Trophoblast cell (in vitro differentiated cells and primary cell): ENCODE results near the gene ZMYM4.

ENCODE experiments used
- DNase-seq, 2 donors: peaks; one replicate each; pipeline ENCODE4 v3.0.0-alpha.2; 2016
- H2AFZ ChIP-seq: 2 replicates; pipeline ENCODE4 v1.6.1; 2013; ENCODE audit warnings: low read length, moderate library complexity, mild to moderate bottlenecking; ENCODE audit not compliant: insufficient read depth, poor library complexity
- H2AK5ac ChIP-seq: 2 replicates; pipeline ENCODE4 v1.6.1; 2013; ENCODE audit warnings: mild to moderate bottlenecking, low read length
- H2BK120ac ChIP-seq: 2 replicates; pipeline ENCODE4 v1.6.1; 2013; ENCODE audit warnings: low read length, mild to moderate bottlenecking, moderate library complexity; ENCODE audit not compliant: insufficient read depth, poor library complexity
- H2BK12ac ChIP-seq: 2 replicates; pipeline ENCODE4 v1.6.1; 2013; ENCODE audit warnings: mild to moderate bottlenecking, low read length, moderate library complexity
- H2BK5ac ChIP-seq: 2 replicates; pipeline ENCODE4 v1.6.1; 2013; ENCODE audit warnings: low read length, low read depth, moderate library complexity, mild to moderate bottlenecking; ENCODE audit not compliant: poor library complexity
- H3K14ac ChIP-seq: 2 replicates; pipeline ENCODE4 v1.6.1; 2013; ENCODE audit warnings: mild to moderate bottlenecking, low read length
- H3K18ac ChIP-seq: 2 replicates; pipeline ENCODE4 v1.6.1; 2013; ENCODE audit warnings: mild to moderate bottlenecking, low read length
- H3K23ac ChIP-seq: 2 replicates; pipeline ENCODE4 v1.6.1; 2013; ENCODE audit warnings: low read length
- H3K27ac ChIP-seq: 2 replicates; pipeline ENCODE4 v1.5.1; 2013; ENCODE audit warnings: low read depth, mild to moderate bottlenecking, inconsistent platforms, low read length, moderate library complexity
- H3K27me3 ChIP-seq: 2 replicates; pipeline ENCODE4 v1.6.1; 2013; ENCODE audit warnings: inconsistent platforms, mild to moderate bottlenecking, low read length, moderate library complexity; ENCODE audit not compliant: insufficient read depth
- H3K36me3 ChIP-seq, 2 experiments: 1 replicate in 1 of 2; 2 replicates in 1 of 2; pipeline ENCODE4 v1.6.1; 2013; ENCODE audit warnings: low read length in 2 of 2, mild to moderate bottlenecking in 2 of 2, moderate library complexity in 1 of 2; ENCODE audit not compliant: insufficient read depth in 2 of 2, control insufficient read depth in 1 of 2
- H3K4ac ChIP-seq: 2 replicates; pipeline ENCODE4 v1.6.1; 2013; ENCODE audit warnings: low read depth, mild to moderate bottlenecking, low read length, moderate library complexity
- H3K4me1 ChIP-seq, 2 experiments: 1 replicate in 1 of 2; 2 replicates in 1 of 2; pipeline ENCODE4 v1.6.1; 2013; ENCODE audit warnings: low read length in 2 of 2, mild to moderate bottlenecking in 2 of 2, moderate library complexity in 1 of 2; ENCODE audit not compliant: insufficient read depth in 2 of 2, control insufficient read depth in 1 of 2
- H3K4me2 ChIP-seq: 2 replicates; pipeline ENCODE4 v1.6.1; 2013; ENCODE audit warnings: inconsistent platforms, mild to moderate bottlenecking, low read length, moderate library complexity
- H3K4me3 ChIP-seq: 2 replicates; pipeline ENCODE4 v1.5.1; 2013; ENCODE audit warnings: mild to moderate bottlenecking, low read depth, low read length, inconsistent platforms
- H3K79me1 ChIP-seq: one replicate; pipeline ENCODE4 v1.6.1; 2013; ENCODE audit warnings: low read length
- H3K79me2 ChIP-seq: 2 replicates; pipeline ENCODE4 v1.6.1; 2013; ENCODE audit warnings: low read length, mild to moderate bottlenecking; ENCODE audit not compliant: control insufficient read depth, insufficient read depth, poor library complexity
- H3K9ac ChIP-seq: 2 replicates; pipeline ENCODE4 v1.6.1; 2013; ENCODE audit warnings: mild to moderate bottlenecking, low read length
- H3K9me3 ChIP-seq: 2 replicates; pipeline ENCODE4 v1.6.1; 2013; ENCODE audit warnings: low read depth, mild to moderate bottlenecking, control low read depth, inconsistent platforms, low read length; ENCODE audit not compliant: insufficient read depth
- H4K12ac ChIP-seq: 2 replicates; pipeline ENCODE4 v1.6.1; 2013; ENCODE audit warnings: low read depth, mild to moderate bottlenecking, low read length, moderate library complexity
- H4K8ac ChIP-seq: 2 replicates; pipeline ENCODE4 v1.6.1; 2013; ENCODE audit warnings: low read depth, mild to moderate bottlenecking, low read length, moderate library complexity
- H4K91ac ChIP-seq: one replicate; pipeline ENCODE4 v1.6.1; 2013; ENCODE audit warnings: low read depth, mild to moderate bottlenecking, low read length, moderate library complexity
- WGBS: extraction: QIAGEN DNeasy Blood & Tissue Kit; methylation state at CpG from one replicate; pipeline ENCODE4 v1.1.7; 2013; ENCODE audit warnings: missing lambda C conversion rate; ENCODE audit not compliant: insufficient read length, insufficient coverage; ENCODE audit errors: extremely low coverage; 5-methylcytosine and 5-hydroxymethylcytosine counted together

The ZMYM4 gene

GRCh38 chr1:35454616-35455015, 186.1 kb downstream of the ZMYM4 start:
- no CpG with 5 or more reads among the region's 1 CpG for WGBS
- Histone ChIP-seq H3K9ac (no peak overlapping the region), H2BK5ac (no peak overlapping the region), H3K4me1 (no peaks in the 10 kb centered on the region), H4K12ac (no peak overlapping the region), H3K14ac (no peak overlapping the region), H3K4ac (no peak overlapping the region), H3K79me2 (no peaks in the 10 kb centered on the region), H3K36me3 (peaks cover 7 to 16% of the 10 kb centered on the region in 2 experiments), H2AK5ac (no peak overlapping the region), H2BK120ac (no peak overlapping the region), H3K18ac (no peak overlapping the region), H3K79me1 (no peaks in the 10 kb centered on the region), H3K4me3 (no peak overlapping the region), H3K9me3 (no peaks in the 10 kb centered on the region), H2BK12ac (no peak overlapping the region), H3K4me2 (no peak overlapping the region), H2AFZ (no peak overlapping the region), H3K23ac (no peak overlapping the region), H4K8ac (no peak overlapping the region), H4K91ac (no peak overlapping the region), H3K27ac (no peak overlapping the region), H3K27me3 (no peaks in the 10 kb centered on the region)
- DNase-seq, result no peak

GRCh38 chr1:35460796-35461195, 192.3 kb downstream of the ZMYM4 start:
- Histone ChIP-seq H3K79me1 (no peaks in the 10 kb centered on the region), H2AK5ac (no peak overlapping the region), H3K27me3 (no peaks in the 10 kb centered on the region), H2BK120ac (no peak overlapping the region), H3K4me3 (no peak overlapping the region), H4K12ac (no peak overlapping the region), H2BK5ac (no peak overlapping the region), H4K8ac (no peak overlapping the region), H2BK12ac (no peak overlapping the region), H3K23ac (no peak overlapping the region), H3K27ac (no peak overlapping the region), H2AFZ (no peak overlapping the region), H3K79me2 (no peaks in the 10 kb centered on the region), H3K4ac (no peak overlapping the region), H3K14ac (no peak overlapping the region), H3K4me2 (no peak overlapping the region), H3K9ac (no peak overlapping the region), H3K18ac (no peak overlapping the region), H4K91ac (no peak overlapping the region), H3K4me1 (no peaks in the 10 kb centered on the region), H3K36me3 (peaks cover 18 to 30% of the 10 kb centered on the region in 2 experiments), H3K9me3 (peaks cover 10% of the 10 kb centered on the region)
- WGBS, result no CpG with 5 or more reads among the region's 2 CpGs
- no peak for DNase-seq

GRCh38 chr1:35461966-35462651, 193.6 kb downstream of the ZMYM4 start:
- no peak overlapping the region for H3K18ac ChIP-seq
- no peaks in the 10 kb centered on the region for H3K79me2 ChIP-seq
- no peak overlapping the region for H4K8ac ChIP-seq
- no peak overlapping the region for H3K4me3 ChIP-seq
- no peak overlapping the region for H3K14ac ChIP-seq
- no peaks in the 10 kb centered on the region for H3K4me1 ChIP-seq
- no peak for DNase-seq
- H3K4ac ChIP-seq, result no peak overlapping the region
- H3K27me3 ChIP-seq, result no peaks in the 10 kb centered on the region
- no peaks in the 10 kb centered on the region for H3K79me1 ChIP-seq
- no peak overlapping the region for H4K12ac ChIP-seq
- no peak overlapping the region for H2AK5ac ChIP-seq
- no peak overlapping the region for H2AFZ ChIP-seq
- peaks cover 16 to 27% of the 10 kb centered on the region in 2 experiments for H3K36me3 ChIP-seq
- H3K9ac ChIP-seq, result no peak overlapping the region
- H4K91ac ChIP-seq, result no peak overlapping the region
- H3K4me2 ChIP-seq, result no peak overlapping the region
- WGBS, result no CpG with 5 or more reads among the region's 5 CpGs
- H3K9me3 ChIP-seq, result peaks cover 10% of the 10 kb centered on the region
- no peak overlapping the region for H2BK120ac ChIP-seq
- no peak overlapping the region for H2BK12ac ChIP-seq
- no peak overlapping the region for H3K23ac ChIP-seq
- H3K27ac ChIP-seq, result no peak overlapping the region
- H2BK5ac ChIP-seq, result no peak overlapping the region

- Histone ChIP-seq H3K27me3 (no peaks in the 10 kb centered on the region), H3K23ac (no peak overlapping the region), H3K4me1 (no peaks in the 10 kb centered on the region), H2AFZ (no peak overlapping the region), H3K4ac (no peak overlapping the region), H3K36me3 (peaks cover 16 to 27% of the 10 kb centered on the region in 2 experiments), H3K4me3 (no peak overlapping the region), H3K4me2 (no peak overlapping the region), H3K27ac (no peak overlapping the region), H2BK12ac (no peak overlapping the region), H3K18ac (no peak overlapping the region), H2BK120ac (no peak overlapping the region), H3K79me2 (no peaks in the 10 kb centered on the region), H3K79me1 (no peaks in the 10 kb centered on the region), H4K8ac (no peak overlapping the region), H3K9ac (no peak overlapping the region), H3K9me3 (peaks cover 10% of the 10 kb centered on the region), H2AK5ac (no peak overlapping the region), H3K14ac (no peak overlapping the region), H4K12ac (no peak overlapping the region), H2BK5ac (no peak overlapping the region), H4K91ac (no peak overlapping the region)
- DNase-seq, result no peak
- WGBS, result no CpG with 5 or more reads among the region's 2 CpGs
Observed at GRCh38 chr1:35463232-35463631, 194.7 kb downstream of the ZMYM4 start.
